GM10266 (cell line): ENCODE measurements around the gene PPP1R7.

Source experiments
- DNase-seq: peaks from one replicate; pipeline ENCODE4 v3.0.0; 2012; ENCODE audit errors: extremely low spot score
- CTCF ChIP-seq: IDR thresholded peaks from 2 replicates; pipeline ENCODE4 v1.5.1; 2012; ENCODE audit warnings: mild to moderate bottlenecking, low read depth; ENCODE audit not compliant: control insufficient read depth, insufficient read depth; ENCODE audit errors: missing control alignments

PPP1R7 gene

GRCh38 chr2:241183221-241183620, 33.0 kb downstream of the PPP1R7 start:
- TF ChIP-seq CTCF, result no peak
- DNase-seq, result no peak

- DNase-seq, result no peak
- no peak for TF ChIP-seq CTCF
Observed at GRCh38 chr2:241184901-241185300, 34.6 kb downstream of the PPP1R7 start.

- no peak for DNase-seq
- TF ChIP-seq CTCF, result no peak
Observed at GRCh38 chr2:241185961-241186360, 35.7 kb downstream of the PPP1R7 start.

- TF ChIP-seq CTCF, result no peak
- no peak for DNase-seq
Observed at GRCh38 chr2:241187101-241187917, 37.0 kb downstream of the PPP1R7 start.

- no peak for TF ChIP-seq CTCF
- no peak for DNase-seq
Observed at GRCh38 chr2:241187918-241188234, 37.6 kb downstream of the PPP1R7 start.

- DNase-seq, result no peak
Observed at GRCh38 chr2:241188361-241189092, 38.3 kb downstream of the PPP1R7 start, which contains the start of gene ANO7. ANO7 (plus strand) TSS chr2:241188677; CDS start chr2:241190064, 1,387 bp downstream.

More at GRCh38 chr2:241188361-241189092, 38.3 kb downstream of the PPP1R7 start, which contains the start of gene ANO7:
- no peak for TF ChIP-seq CTCF
